ENCODE measurements around the gene PITPNM3.
A peak's percentile ranks its signal among the peaks of the same experiment; 100 is the strongest.

Gene PITPNM3

GRCh38 chr17:6497496-6498221 is 58.7 kb downstream of the PITPNM3 start:
- DNase-seq: no peak
- Histone ChIP-seq H3K27me3 (replicated peaks) (no peaks in the 10 kb centered on the region), H3K27ac (no peak overlapping the region), H3K4me3 (ENCODE audit: low read depth, low read length) (no peak overlapping the region), H3K36me3 (replicated peaks) (no peaks in the 10 kb centered on the region)
- in situ Hi-C loops (cut with HindIII; ENCODE audit: low pct_ligation_motif_present, low sequenced_read_pairs): no loop called here
- TF ChIP-seq CTCF (IDR thresholded peaks at IDR 0.05; ENCODE audit: low read depth, low read length, missing control alignments): no peak

- TF ChIP-seq CTCF (IDR thresholded peaks at IDR 0.05; ENCODE audit: low read depth, low read length, missing control alignments): no peak
- Histone ChIP-seq H3K4me3 (ENCODE audit: low read depth, low read length) (no peak overlapping the region), H3K27me3 (replicated peaks) (no peaks in the 10 kb centered on the region), H3K36me3 (replicated peaks) (no peaks in the 10 kb centered on the region), H3K27ac (no peak overlapping the region)
- DNase-seq: no peak
- in situ Hi-C loops (cut with HindIII; ENCODE audit: low pct_ligation_motif_present, low sequenced_read_pairs): no loop called here
Measured at GRCh38 chr17:6496640-6497441, 59.5 kb downstream of the PITPNM3 start.

- Histone ChIP-seq H3K27me3 (replicated peaks) (no peaks in the 10 kb centered on the region), H3K36me3 (replicated peaks) (no peaks in the 10 kb centered on the region), H3K27ac (no peak overlapping the region), H3K4me3 (ENCODE audit: low read depth, low read length) (no peak overlapping the region)
- no peak for TF ChIP-seq CTCF (IDR thresholded peaks at IDR 0.05; ENCODE audit: low read depth, low read length, missing control alignments)
- no peak for DNase-seq
- in situ Hi-C loops (cut with HindIII; ENCODE audit: low pct_ligation_motif_present, low sequenced_read_pairs): no loop called here
Measured at GRCh38 chr17:6496116-6496481, 60.3 kb downstream of the PITPNM3 start.

GRCh38 chr17:6495450-6496115 is 60.8 kb downstream of the PITPNM3 start:
- no peaks in the 10 kb centered on the region for H3K27me3 ChIP-seq (replicated peaks)
- peak; percentile 13 for TF ChIP-seq CTCF (IDR thresholded peaks at IDR 0.05; ENCODE audit: low read depth, low read length, missing control alignments)
- H3K4me3 ChIP-seq (ENCODE audit: low read depth, low read length): no peak overlapping the region
- in situ Hi-C loops (cut with HindIII; ENCODE audit: low pct_ligation_motif_present, low sequenced_read_pairs): no loop called here
- H3K36me3 ChIP-seq (replicated peaks): no peaks in the 10 kb centered on the region
- H3K27ac ChIP-seq: no peak overlapping the region
- DNase-seq: no peak

GRCh38 chr17:6494239-6494941 is 62.0 kb downstream of the PITPNM3 start:
- Histone ChIP-seq H3K4me3 (ENCODE audit: low read depth, low read length) (no peak overlapping the region), H3K27me3 (replicated peaks) (no peaks in the 10 kb centered on the region), H3K36me3 (replicated peaks) (no peaks in the 10 kb centered on the region), H3K27ac (no peak overlapping the region)
- DNase-seq: no peak
- in situ Hi-C loops (cut with HindIII; ENCODE audit: low pct_ligation_motif_present, low sequenced_read_pairs): no loop called here
- TF ChIP-seq CTCF (IDR thresholded peaks at IDR 0.05; ENCODE audit: low read depth, low read length, missing control alignments): no peak
